HEK293 (cell line): Measurements from ENCODE around the gene PRR18.

ENCODE experiments used
- YY1 ChIP-seq: fragments of 450-650 bp; formaldehyde crosslinking; IDR thresholded peaks from 2 replicates; pipeline ENCODE4 v1.5.1; 2018; ENCODE audit warnings: missing biosample characterization, missing genetic modification characterization
- ZNF24 ChIP-seq: fragments of 450-650 bp; formaldehyde crosslinking; IDR thresholded peaks from 2 replicates; pipeline ENCODE4 v1.5.1; 2016; ENCODE audit warnings: missing biosample characterization, missing genetic modification characterization
- ZNF302 ChIP-seq: fragments of 450-650 bp; formaldehyde crosslinking; IDR thresholded peaks from 2 replicates; pipeline ENCODE4 v1.5.1; 2016; ENCODE audit warnings: missing biosample characterization, missing genetic modification characterization, low read depth
- ZNF707 ChIP-seq: fragments of 450-650 bp; formaldehyde crosslinking; IDR thresholded peaks from 2 replicates; pipeline ENCODE4 v1.5.1; 2016; ENCODE audit warnings: missing biosample characterization, missing genetic modification characterization
- TF ChIP-seq, protein P1 (sequence below): fragments of 450-650 bp; formaldehyde crosslinking; IDR thresholded peaks from 2 replicates; pipeline ENCODE4 v1.5.1; 2016; ENCODE audit warnings: missing biosample characterization, missing genetic modification characterization
- TF ChIP-seq, protein P2 (sequence below): fragments of 450-650 bp; formaldehyde crosslinking; IDR thresholded peaks from 2 replicates; pipeline ENCODE4 v1.5.1; 2016; ENCODE audit warnings: missing biosample characterization, missing genetic modification characterization

DNA sequence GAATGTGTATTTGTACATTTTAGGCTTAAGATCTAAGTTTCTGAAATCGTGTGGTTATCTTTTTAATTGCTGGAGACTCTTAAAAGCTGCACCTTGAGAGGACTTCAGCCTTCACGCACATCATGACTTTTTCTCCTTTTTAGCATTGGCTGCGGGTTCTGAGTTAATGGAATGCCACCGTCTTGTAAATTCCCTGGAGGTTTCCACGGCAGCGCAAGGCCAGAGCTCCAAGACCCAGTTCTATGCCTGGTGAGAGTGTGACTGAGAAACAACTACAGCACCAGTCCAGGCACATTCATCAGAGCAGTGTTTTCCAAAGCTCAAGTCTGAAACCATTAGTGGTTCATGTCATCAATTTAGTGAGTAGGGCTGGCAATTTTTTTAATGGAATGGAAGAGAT, 23.0 kb downstream of the PRR18 start:
- TF ChIP-seq, protein P1, sequence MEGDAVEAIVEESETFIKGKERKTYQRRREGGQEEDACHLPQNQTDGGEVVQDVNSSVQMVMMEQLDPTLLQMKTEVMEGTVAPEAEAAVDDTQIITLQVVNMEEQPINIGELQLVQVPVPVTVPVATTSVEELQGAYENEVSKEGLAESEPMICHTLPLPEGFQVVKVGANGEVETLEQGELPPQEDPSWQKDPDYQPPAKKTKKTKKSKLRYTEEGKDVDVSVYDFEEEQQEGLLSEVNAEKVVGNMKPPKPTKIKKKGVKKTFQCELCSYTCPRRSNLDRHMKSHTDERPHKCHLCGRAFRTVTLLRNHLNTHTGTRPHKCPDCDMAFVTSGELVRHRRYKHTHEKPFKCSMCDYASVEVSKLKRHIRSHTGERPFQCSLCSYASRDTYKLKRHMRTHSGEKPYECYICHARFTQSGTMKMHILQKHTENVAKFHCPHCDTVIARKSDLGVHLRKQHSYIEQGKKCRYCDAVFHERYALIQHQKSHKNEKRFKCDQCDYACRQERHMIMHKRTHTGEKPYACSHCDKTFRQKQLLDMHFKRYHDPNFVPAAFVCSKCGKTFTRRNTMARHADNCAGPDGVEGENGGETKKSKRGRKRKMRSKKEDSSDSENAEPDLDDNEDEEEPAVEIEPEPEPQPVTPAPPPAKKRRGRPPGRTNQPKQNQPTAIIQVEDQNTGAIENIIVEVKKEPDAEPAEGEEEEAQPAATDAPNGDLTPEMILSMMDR (tag by site-specific recombination) = no peak
- TF ChIP-seq, protein P2, sequence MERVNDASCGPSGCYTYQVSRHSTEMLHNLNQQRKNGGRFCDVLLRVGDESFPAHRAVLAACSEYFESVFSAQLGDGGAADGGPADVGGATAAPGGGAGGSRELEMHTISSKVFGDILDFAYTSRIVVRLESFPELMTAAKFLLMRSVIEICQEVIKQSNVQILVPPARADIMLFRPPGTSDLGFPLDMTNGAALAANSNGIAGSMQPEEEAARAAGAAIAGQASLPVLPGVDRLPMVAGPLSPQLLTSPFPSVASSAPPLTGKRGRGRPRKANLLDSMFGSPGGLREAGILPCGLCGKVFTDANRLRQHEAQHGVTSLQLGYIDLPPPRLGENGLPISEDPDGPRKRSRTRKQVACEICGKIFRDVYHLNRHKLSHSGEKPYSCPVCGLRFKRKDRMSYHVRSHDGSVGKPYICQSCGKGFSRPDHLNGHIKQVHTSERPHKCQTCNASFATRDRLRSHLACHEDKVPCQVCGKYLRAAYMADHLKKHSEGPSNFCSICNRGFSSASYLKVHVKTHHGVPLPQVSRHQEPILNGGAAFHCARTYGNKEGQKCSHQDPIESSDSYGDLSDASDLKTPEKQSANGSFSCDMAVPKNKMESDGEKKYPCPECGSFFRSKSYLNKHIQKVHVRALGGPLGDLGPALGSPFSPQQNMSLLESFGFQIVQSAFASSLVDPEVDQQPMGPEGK (tag by site-specific recombination) = no peak
- TF ChIP-seq ZNF707 (tag by site-specific recombination) = no peak
- no peak for TF ChIP-seq ZNF24 (tag by site-specific recombination)
- no peak for TF ChIP-seq YY1 (tag by site-specific recombination)
- TF ChIP-seq ZNF302 (tag by site-specific recombination) = no peak
